ENCODE results near the gene OST4.
"Not testable (repeated sequence)": the region's sequence is repeated elsewhere in the genome, so short reads cannot be mapped to it uniquely, and the experiment has no call there.

Gene OST4

GRCh38 chr2:27078267-27079194 is 7.1 kb upstream of the OST4 start, which contains the start of gene EMILIN1:
Gene EMILIN1 (plus strand): TSS chr2:27078615. CDS start chr2:27079066, 451 bp downstream.
- no peak for DNase-seq

- DNase-seq: no peak
Observed at GRCh38 chr2:27077231-27077630, 5.8 kb upstream of the OST4 start.

- no peak for DNase-seq
Observed at GRCh38 chr2:27076323-27076722, 4.9 kb upstream of the OST4 start.

GRCh38 chr2:27075566-27075871 is 4.1 kb upstream of the OST4 start:
- DNase-seq: not testable (repeated sequence)

GRCh38 chr2:27074738-27075565 is 3.5 kb upstream of the OST4 start:
- peak; percentile 38 for DNase-seq

GRCh38 chr2:27073782-27074181 is 2.3 kb upstream of the OST4 start:
- DNase-seq: no peak

GRCh38 chr2:27072920-27073319 is 1.5 kb upstream of the OST4 start:
- no peak for DNase-seq

GRCh38 chr2:27071990-27072830 is 756 bp upstream of the OST4 start:
- DNase-seq: peak; percentile 61

GRCh38 chr2:27070653-27071276 is 689 bp downstream of the OST4 start:
- no peak for DNase-seq

- DNase-seq: no peak
Observed at GRCh38 chr2:27069961-27070618, 1.4 kb downstream of the OST4 start.

GRCh38 chr2:27069436-27069835 is 2.0 kb downstream of the OST4 start:
- no peak for DNase-seq

GRCh38 chr2:27067385-27067784 is 4.1 kb downstream of the OST4 start:
- DNase-seq: no peak

GRCh38 chr2:27065128-27065527 is 6.3 kb downstream of the OST4 start:
- no peak for DNase-seq

- no peak for DNase-seq
Observed at GRCh38 chr2:27060323-27060722, 11.1 kb downstream of the OST4 start.

GRCh38 chr2:27059141-27059820 is 12.2 kb downstream of the OST4 start:
- no peak for DNase-seq

- no peak for DNase-seq
Observed at GRCh38 chr2:27058210-27058609, 13.2 kb downstream of the OST4 start.

- DNase-seq: no peak
Observed at GRCh38 chr2:27057184-27057583, 14.3 kb downstream of the OST4 start.

- no peak for DNase-seq
Observed at GRCh38 chr2:27054721-27055120, 16.7 kb downstream of the OST4 start.

GRCh38 chr2:27053776-27054175 is 17.7 kb downstream of the OST4 start:
- no peak for DNase-seq

GRCh38 chr2:27053321-27053720 is 18.1 kb downstream of the OST4 start:
- no peak for DNase-seq

- DNase-seq: peak; percentile 47
Observed at GRCh38 chr2:27051902-27052645, 19.4 kb downstream of the OST4 start.

Measured in NCI-H146 (cell line).